HG02678 (cell line): Measurements from ENCODE around the gene MXD4.

ENCODE experiments used
- ATAC-seq: cut with Tn5 transposase; IDR thresholded peaks from one replicate; pipeline ENCODE4 v1.9.1; 2021; ENCODE audit warnings: mild to moderate bottlenecking, moderate library complexity; ENCODE audit not compliant: unreplicated experiment

MXD4 gene

DNA sequence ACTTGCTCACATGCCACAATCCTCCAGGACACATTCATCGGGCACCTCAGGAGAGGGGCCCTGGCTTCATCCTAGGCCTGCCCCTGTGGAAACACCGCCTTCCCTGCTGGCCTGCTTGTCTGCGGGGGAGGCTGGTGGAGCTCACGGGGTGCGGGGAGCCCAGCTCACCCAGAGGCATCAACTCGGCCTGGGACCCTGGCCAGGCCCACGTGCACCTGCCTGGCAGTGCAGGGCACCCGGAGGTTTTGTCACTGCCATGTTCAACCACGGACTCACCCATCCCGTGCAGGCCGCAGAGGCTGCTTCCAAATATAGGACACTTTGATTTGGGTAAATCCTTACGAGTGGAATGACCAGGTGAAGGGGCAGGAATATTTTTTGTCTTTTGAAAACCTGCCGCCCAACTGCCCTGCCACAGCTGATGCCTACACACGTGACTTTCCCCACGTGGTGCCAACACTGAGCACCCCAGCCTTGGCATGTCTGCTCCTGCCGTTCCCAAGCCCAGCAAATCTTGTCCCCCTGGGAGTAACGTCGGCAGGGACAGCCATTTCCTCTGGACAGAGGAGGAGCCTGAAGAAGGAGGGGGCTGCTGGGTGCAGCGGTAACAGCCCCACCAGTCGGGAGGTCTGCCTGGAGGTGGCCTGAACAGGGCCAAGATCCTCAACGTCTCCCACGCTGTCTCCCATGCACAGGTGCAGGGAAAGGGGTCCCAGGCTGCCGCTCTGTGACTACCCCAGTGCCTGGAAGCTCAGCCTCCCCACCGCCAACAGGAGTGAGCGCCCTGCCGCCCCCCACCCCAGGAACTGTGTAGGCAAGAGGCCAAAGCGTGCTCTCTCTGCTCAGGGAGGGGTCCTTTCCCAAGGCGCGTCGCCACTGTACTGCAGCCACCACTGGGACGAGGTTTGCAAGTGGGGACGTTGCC lies 8.5 kb downstream of the MXD4 start:
- no peak for ATAC-seq

DNA sequence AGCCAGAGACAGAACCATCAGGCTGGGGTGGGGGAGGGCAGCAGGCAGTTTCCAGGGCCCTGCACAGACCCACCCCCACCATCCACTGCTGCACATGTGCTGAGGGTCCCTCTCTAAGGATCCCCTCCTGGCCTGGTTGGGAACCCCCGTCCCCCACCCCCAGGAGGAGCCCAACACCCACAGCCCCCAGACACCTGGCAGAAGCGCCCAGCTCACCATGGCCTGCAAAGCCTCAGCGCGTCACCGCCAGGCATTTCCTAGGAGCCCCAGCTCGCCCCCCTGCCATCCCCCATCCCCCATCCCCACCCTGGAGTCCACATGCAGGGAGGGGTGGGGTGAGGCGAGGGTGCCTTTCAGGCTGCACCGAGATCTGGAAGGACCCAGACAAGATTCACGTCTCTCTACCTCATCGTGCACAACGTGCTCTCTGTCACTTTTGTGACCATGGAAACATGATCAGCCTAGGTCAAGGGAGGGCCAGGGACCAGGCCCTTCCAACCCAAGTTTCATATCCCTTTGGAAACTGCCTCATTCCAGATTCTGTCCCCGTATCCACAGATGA lies 9.3 kb downstream of the MXD4 start:
- ATAC-seq, result no peak

DNA sequence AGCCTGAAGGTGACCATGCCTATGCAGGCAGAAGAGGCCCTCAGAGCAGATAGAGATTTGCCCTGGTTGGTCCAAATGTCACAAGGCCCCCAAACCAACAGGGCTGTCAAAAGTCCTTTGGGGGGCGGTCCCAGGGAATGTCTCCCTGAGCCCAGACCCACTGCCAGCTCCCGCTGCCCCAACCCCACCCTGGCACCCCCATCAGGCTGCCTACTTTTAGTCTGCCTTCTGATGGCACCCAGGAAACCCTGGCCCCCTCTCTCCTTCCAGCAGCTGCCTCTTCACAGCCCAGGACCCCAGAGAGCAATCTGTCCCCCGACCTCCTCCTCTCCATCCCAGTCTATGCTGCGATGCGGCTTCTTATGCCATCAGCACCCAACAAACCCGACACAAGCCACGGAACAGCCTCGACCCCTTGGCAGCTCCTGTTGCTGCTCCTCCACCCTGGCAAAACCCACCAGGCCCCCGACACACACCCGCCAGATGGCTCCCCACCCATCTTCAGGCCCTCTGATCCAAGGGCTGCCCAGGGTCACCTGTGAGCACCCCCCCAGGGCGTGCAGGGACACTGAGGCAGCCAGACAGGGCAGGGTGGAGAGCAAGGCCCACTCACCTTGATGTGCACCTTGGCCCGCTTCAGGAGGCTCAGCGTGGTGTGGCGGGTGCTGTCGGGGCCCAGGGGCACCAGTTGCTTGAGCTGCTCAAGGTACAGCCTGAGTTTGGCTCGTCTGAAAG lies 9.9 kb downstream of the MXD4 start:
- ATAC-seq, result no peak

DNA sequence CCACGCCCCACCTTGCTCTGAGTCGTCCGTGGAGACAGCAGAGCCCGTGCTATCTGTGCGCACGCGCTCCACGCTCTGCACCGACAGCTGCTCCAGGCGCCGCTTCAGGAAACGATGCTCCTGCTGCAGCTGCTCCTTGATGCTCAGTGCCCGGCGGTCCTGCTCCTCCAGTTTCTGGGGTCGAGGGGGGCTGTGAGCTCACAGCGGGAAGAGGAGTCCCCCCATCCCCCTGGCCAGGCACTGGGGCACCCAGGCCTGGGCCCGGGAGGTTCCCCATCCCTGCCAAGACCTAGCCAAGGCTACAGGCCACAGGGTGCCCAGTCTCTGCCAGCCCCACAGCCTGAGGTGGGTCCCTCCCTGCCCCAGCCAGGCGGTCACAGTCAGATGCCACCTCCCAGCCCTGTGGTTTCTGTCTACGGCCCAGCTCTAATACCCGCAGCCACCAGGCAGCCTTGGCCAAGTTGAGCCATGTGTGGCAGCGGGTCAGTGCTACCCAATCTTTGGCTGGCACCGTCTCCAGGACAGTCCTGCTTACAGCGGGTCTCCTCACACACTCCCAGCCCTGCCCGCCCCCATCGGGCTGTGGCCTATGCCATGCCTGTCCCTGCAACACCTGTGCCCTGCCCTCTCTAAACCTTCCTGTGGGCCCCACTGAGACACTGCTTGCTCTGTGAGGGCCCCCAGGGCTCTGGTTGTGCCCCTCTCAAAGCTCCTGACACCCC lies 10.7 kb downstream of the MXD4 start:
- ATAC-seq, result no peak

DNA sequence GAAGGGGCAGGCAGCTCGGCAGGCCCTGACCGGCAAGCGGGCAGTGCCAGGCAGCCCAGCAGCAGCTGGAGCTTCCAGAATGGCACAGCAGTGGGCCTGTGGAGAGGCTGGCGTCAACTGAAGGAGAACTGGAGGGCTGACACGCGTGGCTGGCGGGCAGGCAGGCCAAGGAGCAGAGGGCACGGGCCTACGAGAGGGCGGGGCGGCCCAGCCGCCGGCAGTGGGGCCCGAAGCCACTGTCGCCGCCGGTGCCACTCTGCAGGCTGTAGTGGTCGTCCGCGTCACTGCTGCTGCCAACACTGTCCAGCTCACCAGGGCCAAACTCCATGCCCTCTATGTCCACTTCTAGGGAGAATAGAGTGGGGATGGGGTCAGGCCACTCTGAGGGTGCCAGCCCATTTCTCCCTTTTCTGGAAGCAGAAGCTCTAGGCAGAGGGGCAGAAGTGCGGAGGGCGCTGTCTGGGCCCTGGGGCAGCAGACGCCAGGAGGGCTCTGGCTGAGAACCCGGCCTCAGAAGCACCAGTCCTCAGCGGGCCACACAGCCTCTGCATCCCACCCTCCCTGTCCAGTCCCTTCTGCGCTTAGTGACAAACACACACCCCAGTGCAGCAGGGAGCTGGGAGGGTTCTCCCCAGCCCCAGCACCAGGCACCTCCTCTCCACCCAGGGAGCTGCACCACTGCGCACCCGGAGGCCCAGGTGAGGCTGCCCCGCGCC lies 11.4 kb downstream of the MXD4 start:
- no peak for ATAC-seq

DNA sequence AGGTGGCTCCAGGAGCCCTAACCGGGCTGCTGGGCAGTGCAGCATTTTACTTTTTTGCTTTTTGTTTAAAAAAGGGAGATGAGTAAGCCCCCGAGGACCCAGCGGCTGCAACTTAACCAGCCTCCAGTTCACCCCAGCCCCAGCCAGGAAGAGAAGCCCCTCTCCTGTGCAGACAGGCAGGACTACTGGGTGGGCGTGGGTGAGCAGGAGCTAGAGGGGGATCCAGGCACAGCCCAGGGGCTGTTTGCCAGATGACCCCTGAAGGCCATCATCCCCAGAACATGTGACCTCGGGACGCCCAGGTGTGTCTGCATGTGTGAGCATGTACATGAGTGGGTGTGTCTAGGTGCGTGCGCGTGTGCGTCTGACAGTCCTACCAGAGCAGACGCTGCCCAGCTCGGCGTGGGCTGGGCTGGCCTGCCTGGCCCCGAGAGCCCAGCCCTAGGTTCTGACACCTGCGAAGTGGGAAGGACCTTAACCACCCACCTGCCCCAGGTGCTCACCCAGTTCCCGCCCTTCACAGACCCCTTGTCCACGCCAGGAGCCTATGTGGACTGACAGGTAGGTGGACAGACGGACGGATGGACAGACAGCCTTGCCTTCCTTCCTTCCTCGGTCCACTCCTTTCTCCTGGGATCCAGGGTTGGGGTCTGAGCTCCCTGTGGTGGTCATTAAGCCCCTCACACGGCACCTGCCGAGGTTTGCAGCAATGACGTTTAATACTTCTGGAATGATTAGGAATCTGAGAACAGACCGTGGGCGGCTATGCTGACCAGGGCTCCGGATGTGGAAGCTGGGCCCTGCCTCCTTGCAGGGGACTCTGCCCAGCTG lies 12.2 kb downstream of the MXD4 start:
- ATAC-seq, result no peak

DNA sequence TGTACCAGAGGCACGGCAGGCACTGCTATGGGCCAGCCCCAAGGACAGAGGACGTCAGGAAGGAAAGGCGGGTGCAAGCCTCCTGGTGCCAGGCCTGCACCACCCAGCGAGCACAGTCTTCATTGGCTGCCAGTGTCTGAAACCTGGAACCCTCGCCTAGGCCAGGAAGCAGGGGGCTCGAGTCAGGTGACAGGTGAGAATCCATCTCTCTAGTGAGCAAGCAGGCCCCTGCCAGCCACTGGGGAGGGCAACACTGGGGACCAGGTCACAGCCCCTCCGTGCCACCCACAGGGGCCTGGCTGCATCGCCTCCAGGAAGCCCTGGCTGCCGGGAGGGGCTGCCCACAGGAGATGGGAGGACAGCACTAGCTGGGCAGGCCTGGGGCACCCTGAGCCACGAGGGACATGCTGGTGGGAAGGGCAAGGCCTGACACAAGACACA lies 13.1 kb downstream of the MXD4 start:
- ATAC-seq, result no peak

DNA sequence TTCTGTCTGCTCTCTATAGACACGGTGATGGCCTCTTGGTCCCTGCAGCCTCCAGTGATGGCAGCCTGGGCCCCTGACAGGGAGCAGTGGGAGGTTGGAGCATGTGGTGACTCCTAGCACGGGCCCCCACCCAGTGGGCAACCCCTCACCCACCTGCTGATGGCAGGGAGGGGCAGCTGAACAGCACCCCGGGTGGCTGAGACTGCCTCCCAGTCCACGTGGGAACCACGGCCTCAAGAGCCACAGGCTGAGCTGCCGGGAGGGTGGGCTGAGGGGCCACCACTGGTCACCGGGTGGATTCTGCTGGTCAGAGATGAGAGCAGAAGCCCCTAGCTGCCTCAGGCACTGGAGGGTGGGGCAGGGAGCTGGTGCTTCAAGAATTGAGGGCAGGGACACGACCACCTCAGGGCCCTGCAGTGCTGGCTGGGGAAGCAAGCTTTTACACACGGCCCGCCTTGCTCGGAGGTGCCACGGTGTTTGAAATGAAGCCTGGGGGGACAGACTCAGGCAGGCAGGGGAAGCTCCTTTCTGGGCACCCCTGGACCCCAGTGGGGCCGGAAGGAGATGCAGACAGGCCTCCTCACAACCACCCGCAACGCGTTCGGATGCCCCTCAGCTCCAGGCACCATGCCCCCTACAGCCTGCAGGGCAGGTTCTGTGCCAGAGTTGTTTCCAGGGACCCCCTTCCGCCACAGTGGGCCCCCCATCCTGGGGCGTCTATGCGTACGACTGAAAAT lies 13.7 kb downstream of the MXD4 start:
- no peak for ATAC-seq

DNA sequence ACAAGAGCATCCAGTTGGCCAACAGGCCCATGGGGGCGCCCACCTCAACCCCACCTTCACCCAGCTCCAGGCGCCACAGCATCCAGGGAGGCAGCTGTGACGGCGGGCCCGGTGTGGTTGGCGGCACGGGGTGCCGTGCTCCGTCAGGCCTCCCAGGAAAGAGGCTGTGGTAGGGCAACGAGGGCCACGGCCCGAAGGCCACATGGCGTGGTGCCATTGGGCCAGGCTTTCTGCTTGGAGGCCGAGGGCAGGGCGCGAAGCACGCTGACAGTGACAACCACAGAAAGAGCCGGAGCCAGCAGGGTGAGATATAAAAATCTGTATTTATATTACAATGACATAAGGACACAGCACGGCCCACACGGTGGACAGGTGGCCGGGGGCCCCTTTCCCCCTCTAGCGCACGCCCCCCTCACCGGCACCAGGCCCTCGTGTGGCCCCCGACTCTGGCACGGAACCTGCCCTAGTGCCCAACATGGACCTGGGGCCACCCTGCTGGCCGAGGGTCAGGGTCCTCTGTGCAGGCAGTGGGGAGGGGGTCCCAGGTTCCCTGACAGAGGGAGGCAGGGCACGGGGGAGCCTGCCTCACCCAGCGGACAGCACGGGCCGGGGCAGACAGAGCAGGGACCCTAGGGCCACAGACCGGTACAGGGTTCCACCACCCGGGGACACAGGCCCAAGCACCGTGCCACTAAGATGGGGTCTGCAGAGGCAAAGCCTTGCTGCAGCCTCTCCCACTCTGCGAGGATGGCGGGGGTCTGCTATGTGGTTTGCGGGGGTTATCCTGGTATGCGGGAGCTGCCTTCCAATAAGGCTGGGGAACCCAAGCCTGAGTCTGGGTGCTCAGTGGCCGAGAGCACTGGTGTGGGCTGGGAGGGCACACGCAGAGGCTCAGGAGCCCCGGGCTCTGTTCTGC lies 14.5 kb downstream of the MXD4 start:
- no peak for ATAC-seq

DNA sequence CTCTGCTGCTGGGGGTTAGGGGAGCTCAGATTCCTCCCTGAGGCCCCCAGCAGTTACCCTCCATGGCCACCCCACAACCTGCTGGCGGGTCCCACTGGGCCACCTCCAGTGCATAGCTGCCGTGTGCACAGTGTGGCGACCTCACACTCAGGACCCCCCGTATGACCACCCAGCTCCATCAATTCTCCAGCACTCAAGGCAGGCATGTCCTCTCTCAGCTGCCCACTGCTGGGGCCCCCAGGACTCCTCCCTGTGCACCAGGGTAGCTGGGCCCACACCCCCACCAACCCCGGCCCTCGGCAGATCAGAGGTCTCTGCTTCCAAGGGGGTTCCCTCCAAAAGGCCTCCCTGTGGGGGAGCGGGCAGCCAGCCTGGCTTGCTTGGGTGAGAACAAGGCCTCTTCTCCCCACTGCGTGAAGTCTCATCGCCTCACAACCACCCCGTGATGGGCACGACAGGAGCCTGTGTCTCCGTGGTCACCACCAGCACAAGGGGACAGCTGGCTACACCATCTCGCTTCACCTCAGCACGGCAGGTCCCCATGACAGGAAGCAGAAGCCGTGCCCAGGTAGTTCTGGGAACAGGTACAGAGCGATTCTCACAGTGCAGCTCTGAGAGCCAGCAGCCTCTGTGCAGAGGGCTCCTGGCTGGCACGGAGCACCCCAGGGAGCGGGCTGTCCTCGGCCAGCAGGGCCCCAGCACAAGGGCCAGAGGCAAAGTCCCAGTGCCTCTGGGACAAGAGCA lies 15.4 kb downstream of the MXD4 start:
- no peak for ATAC-seq

DNA sequence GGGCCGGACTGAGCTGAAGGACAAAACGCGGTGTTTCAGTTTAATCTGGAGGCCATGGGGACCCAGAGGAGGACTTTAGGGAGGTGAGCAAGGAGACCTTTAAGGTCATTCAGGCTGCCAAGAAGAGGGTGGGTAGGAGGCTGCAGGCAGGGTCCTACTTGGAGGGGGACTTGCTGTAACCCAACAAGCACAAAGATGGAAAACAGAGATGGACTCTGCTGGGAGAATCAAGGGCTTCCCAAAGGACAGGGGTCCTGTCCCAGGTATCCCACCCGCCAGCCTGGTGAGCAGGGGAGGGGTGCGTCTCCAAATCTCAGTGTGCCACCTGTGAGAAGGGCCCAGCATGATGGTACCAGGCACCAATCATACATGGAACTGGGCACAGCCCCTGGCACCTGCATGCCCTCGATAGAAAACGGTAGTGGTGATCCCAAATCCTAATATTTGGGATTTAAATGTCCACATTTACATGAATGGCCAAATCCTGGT lies 16.1 kb downstream of the MXD4 start:
- ATAC-seq, result no peak

DNA sequence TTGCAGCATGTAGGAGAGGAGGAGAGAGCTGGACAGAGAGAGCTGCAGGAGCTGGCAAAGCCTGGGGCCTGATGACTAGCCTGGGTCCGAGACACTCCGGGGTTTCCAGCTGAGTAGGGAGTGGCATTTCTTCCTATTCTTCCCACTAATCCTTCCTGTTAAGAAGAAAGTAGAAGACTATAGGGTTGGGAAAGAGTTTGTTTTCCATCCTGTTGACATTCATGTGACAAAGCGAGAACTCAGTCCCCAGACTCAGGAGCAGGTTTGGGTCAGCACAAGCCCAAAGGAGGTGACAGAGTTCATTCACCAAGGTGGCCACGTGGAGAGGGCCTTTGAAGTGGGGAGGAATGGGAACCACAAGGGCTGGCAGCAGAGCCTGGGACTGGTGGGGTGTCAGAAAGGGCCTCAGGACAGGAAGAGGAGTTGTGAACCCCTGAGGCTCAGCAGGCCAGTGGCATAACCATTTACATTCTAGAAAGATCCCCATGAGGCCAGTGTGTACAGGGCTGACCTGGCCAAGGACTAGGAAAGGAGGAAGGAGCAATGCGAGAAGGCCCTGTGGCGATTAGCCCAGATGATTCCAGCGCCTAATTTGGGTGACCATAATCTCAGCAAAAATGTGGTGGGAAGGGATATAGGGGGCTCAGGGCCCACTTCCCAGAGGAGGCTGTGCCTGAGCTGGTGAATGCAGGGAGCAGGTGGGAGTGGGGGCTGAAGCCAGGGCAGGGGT lies 16.7 kb downstream of the MXD4 start:
- ATAC-seq, result no peak

DNA sequence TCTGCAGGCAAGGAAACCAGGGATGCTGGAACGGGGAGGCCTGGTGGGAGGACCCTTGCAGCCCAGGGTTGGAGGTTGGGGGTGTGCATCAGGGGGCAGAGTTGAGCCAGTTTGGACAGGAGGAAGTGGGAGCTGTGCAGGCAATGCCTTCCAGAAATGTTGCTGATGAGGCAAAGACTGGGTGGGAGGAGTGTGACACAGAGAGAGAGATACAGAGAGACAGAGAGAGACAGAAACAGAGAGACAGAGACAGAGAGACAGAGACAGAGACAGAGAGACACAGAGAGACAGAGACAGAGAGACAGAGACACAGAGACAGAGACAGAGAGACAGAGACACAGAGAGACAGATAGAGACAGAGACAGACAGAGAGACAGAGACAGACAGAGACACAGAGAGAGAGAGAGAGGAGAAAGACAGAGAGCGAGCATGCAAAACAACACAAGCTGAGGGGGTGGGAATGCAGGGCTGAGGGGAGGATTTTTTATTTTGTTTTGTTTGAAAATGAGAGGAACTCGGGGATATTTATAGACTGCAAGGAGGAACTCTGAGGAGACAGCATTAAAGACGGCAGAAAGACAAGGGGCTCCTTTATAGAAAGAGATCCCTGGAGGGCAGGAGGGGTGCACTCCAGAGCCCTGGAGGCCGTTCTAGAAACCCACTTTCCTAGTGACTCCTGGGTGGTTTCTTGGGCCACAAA lies 18.1 kb downstream of the MXD4 start:
- ATAC-seq, result no peak

DNA sequence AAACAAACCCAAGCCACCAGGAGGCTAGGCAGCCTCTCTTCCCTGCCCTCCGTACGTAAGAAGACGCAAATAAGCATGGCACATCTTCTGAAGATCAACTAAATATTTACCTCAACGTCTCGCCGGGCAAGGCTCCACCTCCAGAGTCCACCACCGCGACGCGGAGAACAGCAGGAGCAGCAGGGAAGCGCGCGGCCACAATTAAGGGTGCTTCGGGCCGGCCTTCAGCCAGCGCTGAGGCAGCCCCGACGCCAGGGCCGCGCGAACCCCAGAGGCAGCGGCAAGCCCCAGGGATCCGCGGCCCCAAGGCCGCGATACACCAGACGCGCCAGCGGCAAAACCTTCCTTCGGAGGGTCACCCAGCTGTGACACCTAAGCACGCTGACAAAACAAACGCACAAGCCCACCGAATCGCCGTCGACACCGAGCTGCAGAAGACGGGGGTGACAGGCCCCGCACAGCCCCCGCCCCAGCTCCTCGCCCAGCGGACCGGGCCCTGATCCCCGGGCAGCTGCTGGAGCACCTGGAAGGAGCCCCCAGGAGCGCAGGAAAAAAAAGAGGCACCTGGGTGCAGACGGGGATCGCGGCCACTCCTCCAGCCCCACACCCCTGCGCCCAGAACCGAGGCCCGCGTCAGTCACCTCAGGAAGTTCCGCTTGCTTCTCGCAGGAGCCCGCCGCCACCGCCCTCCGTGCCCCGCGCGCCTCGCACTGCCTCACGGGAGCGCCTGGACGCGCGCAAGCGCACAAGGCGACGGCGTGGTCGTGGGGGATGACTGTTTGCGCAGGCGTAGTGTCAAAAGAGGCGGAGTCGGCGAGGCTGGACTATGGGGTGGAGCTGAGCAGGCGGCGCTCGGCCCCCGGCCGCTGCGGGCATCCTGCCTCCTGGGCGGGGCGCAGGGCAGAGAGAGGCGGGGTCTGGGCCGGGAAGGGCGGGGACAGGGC lies 20.2 kb downstream of the MXD4 start, which contains the start of the genes HAUS3 and POLN:
Gene HAUS3 (minus strand): TSS at position 712 of the 944 bp plus-strand sequence. CDS start 1,175 bp downstream, outside the sequence.
Gene POLN (minus strand): TSS at position 712 of the 944 bp plus-strand sequence. CDS start 12,890 bp downstream, outside the sequence.
- ATAC-seq, result peak; percentile 93
